Neural cell (in vitro differentiated cells): Measurements from ENCODE around the gene KLK10.

ENCODE experiments used
- POLR2AphosphoS5 ChIP-seq: IDR thresholded peaks from 2 replicates; pipeline ENCODE4 v1.6.1; 2012
- TAF1 ChIP-seq: IDR thresholded peaks from 2 replicates; pipeline ENCODE4 v1.6.1; 2012; ENCODE audit warnings: low read depth
- TF ChIP-seq, protein P1 (sequence below): fragments of 450-650 bp; IDR thresholded peaks from 2 replicates; pipeline ENCODE4 v1.5.1; 2014; ENCODE audit warnings: antibody characterized with exemption, mild to moderate bottlenecking, moderate library complexity; ENCODE audit not compliant: poor library complexity, severe bottlenecking
- TF ChIP-seq, protein P2 (sequence below): IDR thresholded peaks from 2 replicates; pipeline ENCODE4 v1.6.1; 2012; ENCODE audit warnings: borderline replicate concordance

DNA sequence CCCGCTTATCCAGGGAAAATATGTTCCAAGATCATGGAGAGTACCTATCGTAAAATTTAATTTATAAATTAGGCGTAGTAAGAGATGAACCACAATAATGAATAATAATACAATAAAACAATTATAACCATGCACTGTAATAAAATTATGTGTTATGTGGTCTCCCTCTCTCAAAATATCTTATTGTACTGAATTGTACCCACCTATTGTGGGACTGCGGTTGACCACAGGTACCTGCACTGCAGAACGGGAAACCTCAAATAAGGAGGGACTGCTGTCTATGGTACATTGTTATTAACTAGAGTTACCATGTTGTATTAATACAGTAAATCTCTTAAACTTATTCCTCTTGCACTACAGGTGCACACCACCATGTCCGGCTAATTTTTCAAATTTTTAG, 20.6 kb upstream of the KLK10 start:
- TF ChIP-seq, protein P1, sequence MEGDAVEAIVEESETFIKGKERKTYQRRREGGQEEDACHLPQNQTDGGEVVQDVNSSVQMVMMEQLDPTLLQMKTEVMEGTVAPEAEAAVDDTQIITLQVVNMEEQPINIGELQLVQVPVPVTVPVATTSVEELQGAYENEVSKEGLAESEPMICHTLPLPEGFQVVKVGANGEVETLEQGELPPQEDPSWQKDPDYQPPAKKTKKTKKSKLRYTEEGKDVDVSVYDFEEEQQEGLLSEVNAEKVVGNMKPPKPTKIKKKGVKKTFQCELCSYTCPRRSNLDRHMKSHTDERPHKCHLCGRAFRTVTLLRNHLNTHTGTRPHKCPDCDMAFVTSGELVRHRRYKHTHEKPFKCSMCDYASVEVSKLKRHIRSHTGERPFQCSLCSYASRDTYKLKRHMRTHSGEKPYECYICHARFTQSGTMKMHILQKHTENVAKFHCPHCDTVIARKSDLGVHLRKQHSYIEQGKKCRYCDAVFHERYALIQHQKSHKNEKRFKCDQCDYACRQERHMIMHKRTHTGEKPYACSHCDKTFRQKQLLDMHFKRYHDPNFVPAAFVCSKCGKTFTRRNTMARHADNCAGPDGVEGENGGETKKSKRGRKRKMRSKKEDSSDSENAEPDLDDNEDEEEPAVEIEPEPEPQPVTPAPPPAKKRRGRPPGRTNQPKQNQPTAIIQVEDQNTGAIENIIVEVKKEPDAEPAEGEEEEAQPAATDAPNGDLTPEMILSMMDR: no peak
- no peak for TF ChIP-seq POLR2AphosphoS5
- no peak for TF ChIP-seq TAF1
- TF ChIP-seq, protein P2, sequence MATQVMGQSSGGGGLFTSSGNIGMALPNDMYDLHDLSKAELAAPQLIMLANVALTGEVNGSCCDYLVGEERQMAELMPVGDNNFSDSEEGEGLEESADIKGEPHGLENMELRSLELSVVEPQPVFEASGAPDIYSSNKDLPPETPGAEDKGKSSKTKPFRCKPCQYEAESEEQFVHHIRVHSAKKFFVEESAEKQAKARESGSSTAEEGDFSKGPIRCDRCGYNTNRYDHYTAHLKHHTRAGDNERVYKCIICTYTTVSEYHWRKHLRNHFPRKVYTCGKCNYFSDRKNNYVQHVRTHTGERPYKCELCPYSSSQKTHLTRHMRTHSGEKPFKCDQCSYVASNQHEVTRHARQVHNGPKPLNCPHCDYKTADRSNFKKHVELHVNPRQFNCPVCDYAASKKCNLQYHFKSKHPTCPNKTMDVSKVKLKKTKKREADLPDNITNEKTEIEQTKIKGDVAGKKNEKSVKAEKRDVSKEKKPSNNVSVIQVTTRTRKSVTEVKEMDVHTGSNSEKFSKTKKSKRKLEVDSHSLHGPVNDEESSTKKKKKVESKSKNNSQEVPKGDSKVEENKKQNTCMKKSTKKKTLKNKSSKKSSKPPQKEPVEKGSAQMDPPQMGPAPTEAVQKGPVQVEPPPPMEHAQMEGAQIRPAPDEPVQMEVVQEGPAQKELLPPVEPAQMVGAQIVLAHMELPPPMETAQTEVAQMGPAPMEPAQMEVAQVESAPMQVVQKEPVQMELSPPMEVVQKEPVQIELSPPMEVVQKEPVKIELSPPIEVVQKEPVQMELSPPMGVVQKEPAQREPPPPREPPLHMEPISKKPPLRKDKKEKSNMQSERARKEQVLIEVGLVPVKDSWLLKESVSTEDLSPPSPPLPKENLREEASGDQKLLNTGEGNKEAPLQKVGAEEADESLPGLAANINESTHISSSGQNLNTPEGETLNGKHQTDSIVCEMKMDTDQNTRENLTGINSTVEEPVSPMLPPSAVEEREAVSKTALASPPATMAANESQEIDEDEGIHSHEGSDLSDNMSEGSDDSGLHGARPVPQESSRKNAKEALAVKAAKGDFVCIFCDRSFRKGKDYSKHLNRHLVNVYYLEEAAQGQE: no peak
